Type B pancreatic cell (in vitro differentiated cells): ENCODE data around the gene C15orf61. TPM values are rescaled to one million over a fixed set of nuclear protein-coding genes. Genes with fewer than 3 reads are reported as not detected.

Experiments used
- DNase-seq: peaks from one replicate; pipeline ENCODE4 v3.0.0; 2021; ENCODE audit warnings: mixed read lengths; ENCODE audit not compliant: unreplicated experiment; ENCODE audit errors: extremely low spot score
- H3K27ac Mint-ChIP-seq: 2 replicates; pipeline ENCODE4 v1.8.0; 2021; ENCODE audit warnings: mild to moderate bottlenecking, mixed read lengths
- H3K27me3 Mint-ChIP-seq: 2 replicates; pipeline ENCODE4 v1.8.0; 2021; ENCODE audit warnings: mixed read lengths
- H3K36me3 Mint-ChIP-seq: 2 replicates; pipeline ENCODE4 v1.8.0; 2021; ENCODE audit warnings: mixed read lengths
- H3K4me1 Mint-ChIP-seq: one replicate; pipeline ENCODE4 v1.8.0; 2021; ENCODE audit warnings: mixed read lengths; ENCODE audit not compliant: unreplicated experiment
- H3K4me3 Mint-ChIP-seq: 2 replicates; pipeline ENCODE4 v1.8.0; 2021; ENCODE audit warnings: mild to moderate bottlenecking, mixed read lengths
- H3K9me3 Mint-ChIP-seq: 2 replicates; pipeline ENCODE4 v1.8.0; 2021; ENCODE audit warnings: mixed read lengths
- total RNA-seq: library from RNA; stranded (reverse); gene quantifications from 2 replicates; pipeline ENCODE4 v1.2.1, GENCODE V29; 2021; ENCODE audit warnings: low replicate concordance
- TF ChIP-seq, protein P1 (sequence below): fragments of 200-600 bp; sonication (generic); conservative IDR thresholded peaks from 2 replicates; pipeline ENCODE4 v1.5.0; 2021; ENCODE audit warnings: antibody characterized with exemption, mild to moderate bottlenecking

Gene C15orf61
- total RNA-seq, 1 donor from 2014 or later = 6.7 TPM

DNA sequence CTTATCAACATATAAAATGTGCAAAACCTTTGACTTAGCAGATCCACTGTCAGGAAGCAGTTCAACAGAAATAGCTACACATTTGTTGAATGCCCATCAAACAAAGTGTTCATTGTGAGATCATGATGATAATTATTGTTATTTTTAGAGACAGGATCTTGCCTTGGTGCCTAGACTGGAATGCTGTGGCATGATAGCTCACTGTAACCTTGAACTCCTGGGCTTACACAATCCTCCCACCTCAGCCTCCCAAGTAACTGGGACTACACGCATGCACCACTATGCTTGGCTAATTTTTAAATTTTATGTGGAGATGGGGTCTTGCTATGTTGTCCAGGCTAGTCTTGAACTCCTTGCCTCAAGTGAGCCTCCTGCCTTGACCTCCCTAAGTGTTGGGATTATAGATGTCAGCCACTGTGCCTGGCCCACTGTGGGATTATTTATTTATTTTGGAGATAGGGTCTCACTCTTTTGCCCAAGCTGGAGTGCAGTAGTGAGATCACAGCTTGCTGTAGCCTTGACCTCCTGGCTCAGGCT is 30.3 kb downstream of the C15orf61 start:
- Mint-ChIP-seq H3K4me3 (no peak overlapping the region), H3K4me1 (peaks cover 25% of the 10 kb centered on the region), H3K27me3 (no peaks in the 10 kb centered on the region), H3K27ac (no peak overlapping the region), H3K36me3 (peaks cover 9% of the 10 kb centered on the region), H3K9me3 (no peaks in the 10 kb centered on the region)
- no peak for DNase-seq
- TF ChIP-seq, protein P1, sequence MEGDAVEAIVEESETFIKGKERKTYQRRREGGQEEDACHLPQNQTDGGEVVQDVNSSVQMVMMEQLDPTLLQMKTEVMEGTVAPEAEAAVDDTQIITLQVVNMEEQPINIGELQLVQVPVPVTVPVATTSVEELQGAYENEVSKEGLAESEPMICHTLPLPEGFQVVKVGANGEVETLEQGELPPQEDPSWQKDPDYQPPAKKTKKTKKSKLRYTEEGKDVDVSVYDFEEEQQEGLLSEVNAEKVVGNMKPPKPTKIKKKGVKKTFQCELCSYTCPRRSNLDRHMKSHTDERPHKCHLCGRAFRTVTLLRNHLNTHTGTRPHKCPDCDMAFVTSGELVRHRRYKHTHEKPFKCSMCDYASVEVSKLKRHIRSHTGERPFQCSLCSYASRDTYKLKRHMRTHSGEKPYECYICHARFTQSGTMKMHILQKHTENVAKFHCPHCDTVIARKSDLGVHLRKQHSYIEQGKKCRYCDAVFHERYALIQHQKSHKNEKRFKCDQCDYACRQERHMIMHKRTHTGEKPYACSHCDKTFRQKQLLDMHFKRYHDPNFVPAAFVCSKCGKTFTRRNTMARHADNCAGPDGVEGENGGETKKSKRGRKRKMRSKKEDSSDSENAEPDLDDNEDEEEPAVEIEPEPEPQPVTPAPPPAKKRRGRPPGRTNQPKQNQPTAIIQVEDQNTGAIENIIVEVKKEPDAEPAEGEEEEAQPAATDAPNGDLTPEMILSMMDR = no peak

DNA sequence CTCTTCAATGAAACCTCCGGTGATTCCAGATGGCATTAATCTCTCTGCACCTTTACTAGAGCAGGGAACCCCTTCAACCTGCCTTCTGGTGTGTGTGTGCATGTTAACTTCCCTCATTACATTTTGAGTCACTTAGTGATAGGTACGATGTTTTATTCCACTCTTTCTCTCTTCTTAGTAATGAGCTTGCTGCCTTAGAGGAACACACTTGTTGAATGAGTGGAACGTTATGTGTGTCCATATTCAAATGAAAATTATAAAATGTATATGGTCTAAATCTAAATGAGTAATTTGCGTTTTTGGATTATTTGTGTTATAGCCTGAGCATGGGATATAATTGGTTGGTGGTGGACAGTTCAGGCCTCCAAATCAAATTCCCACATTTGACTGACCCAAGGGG is 33.6 kb downstream of the C15orf61 start:
- peaks cover 29% of the 10 kb centered on the region for H3K36me3 Mint-ChIP-seq
- no peak for DNase-seq
- no peak overlapping the region for H3K27ac Mint-ChIP-seq
- no peak overlapping the region for H3K4me3 Mint-ChIP-seq
- peaks cover 11% of the 10 kb centered on the region for H3K4me1 Mint-ChIP-seq
- TF ChIP-seq, protein P1 = no peak
- no peaks in the 10 kb centered on the region for H3K27me3 Mint-ChIP-seq
- H3K9me3 Mint-ChIP-seq = peaks cover 7% of the 10 kb centered on the region

DNA sequence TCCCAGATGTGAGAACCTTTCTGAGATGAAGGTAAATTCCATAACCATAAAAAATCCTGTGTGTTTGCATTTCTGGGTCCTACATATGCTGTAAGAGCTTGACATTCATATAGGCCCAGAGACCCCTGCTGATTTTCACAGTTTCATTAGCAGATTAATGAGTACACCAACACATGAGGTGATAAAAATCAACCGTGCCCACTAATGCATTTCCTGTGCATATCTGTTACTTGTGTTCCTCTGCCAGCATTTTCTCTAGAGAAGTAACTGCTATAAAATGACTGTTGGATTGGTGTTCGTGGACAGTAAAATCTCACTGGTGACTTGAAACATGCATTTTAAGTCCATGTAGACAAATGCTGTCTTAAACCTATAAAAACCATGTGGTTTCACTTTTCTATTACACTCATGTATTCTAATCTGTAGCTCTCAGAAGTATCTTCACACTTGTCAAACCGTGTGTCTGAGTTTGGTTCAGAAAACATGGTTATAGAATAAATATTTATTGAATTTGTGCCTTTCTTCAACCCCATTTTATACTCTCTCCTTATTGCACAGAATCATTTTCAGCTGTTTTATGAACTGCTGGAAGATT is 36.1 kb downstream of the C15orf61 start:
- DNase-seq = no peak
- peaks cover 27% of the 10 kb centered on the region for H3K36me3 Mint-ChIP-seq
- peaks cover 7% of the 10 kb centered on the region for H3K9me3 Mint-ChIP-seq
- no peaks in the 10 kb centered on the region for H3K27me3 Mint-ChIP-seq
- TF ChIP-seq, protein P1 = no peak
- no peak overlapping the region for H3K27ac Mint-ChIP-seq
- no peaks in the 10 kb centered on the region for H3K4me1 Mint-ChIP-seq
- no peak overlapping the region for H3K4me3 Mint-ChIP-seq

DNA sequence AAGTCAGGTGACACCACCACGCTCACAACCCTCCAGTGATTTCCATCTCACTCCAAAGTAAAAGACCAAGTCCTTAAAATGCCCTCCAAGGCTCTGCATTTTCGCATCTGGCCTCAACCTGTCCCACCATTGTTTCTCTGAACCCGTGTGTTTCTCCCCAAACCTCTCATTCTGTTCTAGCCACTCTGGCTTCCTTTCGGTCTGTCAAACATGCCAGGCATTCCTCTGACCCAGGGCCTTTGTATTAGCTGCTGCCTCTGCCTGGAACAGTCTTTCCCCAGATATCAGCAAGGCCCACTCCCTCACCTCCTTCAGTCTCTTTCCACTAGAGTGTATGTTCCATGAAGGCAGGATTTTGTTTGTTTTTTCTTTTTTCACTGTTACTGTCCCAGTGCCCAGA is 37.6 kb downstream of the C15orf61 start:
- H3K27ac Mint-ChIP-seq = no peak overlapping the region
- no peak overlapping the region for H3K4me3 Mint-ChIP-seq
- peaks cover 4% of the 10 kb centered on the region for H3K4me1 Mint-ChIP-seq
- H3K9me3 Mint-ChIP-seq = peaks cover 7% of the 10 kb centered on the region
- H3K27me3 Mint-ChIP-seq = no peaks in the 10 kb centered on the region
- H3K36me3 Mint-ChIP-seq = peaks cover 31% of the 10 kb centered on the region
- no peak for DNase-seq
- TF ChIP-seq, protein P1 = no peak

DNA sequence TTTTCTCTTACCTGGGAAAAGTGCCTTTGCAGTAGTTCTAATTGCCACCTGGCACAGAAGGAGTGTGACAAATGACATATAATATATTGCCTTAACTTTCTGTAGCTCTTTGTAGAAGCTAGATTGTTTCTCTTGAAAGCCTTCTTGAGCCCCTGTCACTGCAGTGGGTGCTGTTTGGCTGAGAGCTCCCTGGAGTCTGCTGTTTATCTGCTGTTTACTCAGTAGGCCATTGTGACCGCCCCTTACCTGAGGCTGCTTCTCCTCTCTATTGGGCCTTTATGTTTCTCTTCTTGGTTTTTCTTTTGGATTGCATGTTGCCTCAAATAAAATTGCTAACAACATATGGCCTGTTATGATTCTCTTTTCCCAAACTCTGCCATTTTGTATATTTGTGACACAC is 38.2 kb downstream of the C15orf61 start:
- no peak for DNase-seq
- Mint-ChIP-seq H3K9me3 (peaks cover 7% of the 10 kb centered on the region), H3K4me3 (no peak overlapping the region), H3K27me3 (no peaks in the 10 kb centered on the region), H3K27ac (no peak overlapping the region), H3K36me3 (peaks cover 33% of the 10 kb centered on the region), H3K4me1 (peaks cover 4% of the 10 kb centered on the region)
- TF ChIP-seq, protein P1 = no peak

DNA sequence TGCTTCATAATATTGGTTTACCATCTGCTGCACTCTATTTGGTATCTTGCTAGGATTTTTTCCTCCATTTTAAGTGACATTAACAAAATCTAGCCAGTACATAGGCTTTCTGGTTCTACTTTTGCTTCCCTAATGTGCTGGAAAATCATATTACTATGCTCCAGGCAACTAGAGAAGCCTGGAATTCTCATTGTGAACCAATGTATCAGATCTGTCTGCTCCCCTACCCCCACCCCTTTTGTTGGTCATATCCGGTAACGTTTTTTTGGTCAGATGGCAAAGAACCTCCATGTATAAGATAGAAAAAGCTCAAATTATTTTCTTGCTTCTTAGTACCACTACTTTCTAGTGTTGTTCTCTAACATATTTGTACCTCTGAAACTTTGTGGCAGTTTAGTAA is 38.6 kb downstream of the C15orf61 start:
- DNase-seq = no peak
- H3K4me1 Mint-ChIP-seq = peaks cover 4% of the 10 kb centered on the region
- TF ChIP-seq, protein P1 = no peak
- peaks cover 7% of the 10 kb centered on the region for H3K9me3 Mint-ChIP-seq
- no peaks in the 10 kb centered on the region for H3K27me3 Mint-ChIP-seq
- no peak overlapping the region for H3K27ac Mint-ChIP-seq
- H3K4me3 Mint-ChIP-seq = no peak overlapping the region
- H3K36me3 Mint-ChIP-seq = peaks cover 35% of the 10 kb centered on the region
